Cardiac fibroblast (primary cell): Measurements from ENCODE around the gene CCL25.

Source experiments
- DNase-seq, 2 donors: peaks; one replicate each; pipeline versions ENCODE4 v3.0.0 to v3.0.0-alpha.2; 2010; ENCODE audit warnings: low read depth in 2 of 2
- H3K4me3 ChIP-seq, 2 donors: replicated peaks in 1 of 2; 1 replicate in 1 of 2; 2 replicates in 1 of 2; pipeline ENCODE4 v1.5.1; 2011; ENCODE audit warnings: low read depth in 2 of 2, low read length in 2 of 2, mild to moderate bottlenecking in 2 of 2, moderate library complexity in 1 of 2
- CTCF ChIP-seq: IDR thresholded peaks from one replicate; pipeline ENCODE4 v1.5.1; 2011; ENCODE audit warnings: low read depth, mild to moderate bottlenecking, low read length, inconsistent platforms

Gene CCL25

GRCh38 chr19:8086849-8087248 lies 34.3 kb downstream of the CCL25 start:
- no peak overlapping the region for H3K4me3 ChIP-seq
- no peak for TF ChIP-seq CTCF
- DNase-seq, result no peak

- no peak for DNase-seq
- no peak for TF ChIP-seq CTCF
- H3K4me3 ChIP-seq, result no peak overlapping the region
Measured at GRCh38 chr19:8087876-8088275, 35.3 kb downstream of the CCL25 start.

GRCh38 chr19:8088752-8089663 lies 36.4 kb downstream of the CCL25 start:
- DNase-seq, result no peak
- no peak for TF ChIP-seq CTCF
- H3K4me3 ChIP-seq, result no peak overlapping the region

GRCh38 chr19:8089664-8090601 lies 37.4 kb downstream of the CCL25 start:
- no peak overlapping the region for H3K4me3 ChIP-seq
- DNase-seq, result no peak
- TF ChIP-seq CTCF, result no peak

GRCh38 chr19:8090950-8091349 lies 38.4 kb downstream of the CCL25 start:
- no peak for TF ChIP-seq CTCF
- no peak overlapping the region for H3K4me3 ChIP-seq
- DNase-seq, result no peak

- DNase-seq, result no peak
- H3K4me3 ChIP-seq, result no peak overlapping the region
- no peak for TF ChIP-seq CTCF
Measured at GRCh38 chr19:8093740-8094139, 41.2 kb downstream of the CCL25 start.
